Thyroid gland (tissue), 4 donors: ENCODE measurements around the gene WNT3. TPM values are rescaled to one million over a fixed set of nuclear protein-coding genes. Genes with fewer than 3 reads are reported as not detected.

Source experiments
- DNase-seq, 2 donors: peaks; one replicate each; pipeline ENCODE4 v3.0.0-alpha.2; 2019
- H3K27ac ChIP-seq, 3 donors: fragments of 200-600 bp; sonication (generic); 1 replicate in 2 of 3; 2 replicates in 1 of 3; pipeline ENCODE4 v1.5.1; 2016 to 2019; ENCODE audit warnings: mild to moderate bottlenecking in 1 of 3, moderate library complexity in 1 of 3
- H3K27me3 ChIP-seq: fragments of 200-600 bp; sonication (generic); one replicate; pipeline ENCODE4 v1.5.1; 2019
- H3K36me3 ChIP-seq, 2 donors: fragments of 200-600 bp; sonication (generic); one replicate each; pipeline ENCODE4 v1.5.1; 2016 to 2019
- H3K4me1 ChIP-seq, 2 donors: fragments of 200-600 bp; sonication (generic); one replicate each; pipeline ENCODE4 v1.5.1; 2017 to 2019
- H3K4me3 ChIP-seq, 3 donors: fragments of 200-600 bp; sonication (generic); replicated peaks in 1 of 3; 1 replicate in 2 of 3; 2 replicates in 1 of 3; pipeline ENCODE4 v1.5.1; 2016; ENCODE audit warnings: mild to moderate bottlenecking in 1 of 3
- H3K9me3 ChIP-seq: fragments of 200-600 bp; sonication (generic); one replicate; pipeline ENCODE4 v1.5.1; 2017
- CTCF ChIP-seq, 6 experiments: fragments of 200-600 bp in 3 of 6; fragments of 450-650 bp in 3 of 6; sonication (generic) in 3 of 6; IDR thresholded peaks; one replicate each; pipeline ENCODE4 v1.5.1; 2016 to 2019; ENCODE audit warnings: antibody characterized with exemption in 6 of 6, mild to moderate bottlenecking in 2 of 6, inconsistent platforms in 1 of 6, moderate library complexity in 1 of 6
- POLR2A ChIP-seq, 2 donors: fragments of 450-650 bp; IDR thresholded peaks; one replicate each; pipeline ENCODE4 v1.6.1; 2017; ENCODE audit warnings: antibody characterized with exemption in 2 of 2, mild to moderate bottlenecking in 2 of 2, moderate library complexity in 1 of 2
- WGBS, 2 donors: methylation state at CpG; one replicate each; pipeline ENCODE4 v1.1.5; 2017; 5-methylcytosine and 5-hydroxymethylcytosine counted together
- intact Hi-C: fragments of 100-400 bp; cut with DNase I; formaldehyde crosslinking; loops from one replicate; pipeline ENCODE4 v1.15.1; 2023
- total RNA-seq, 4 donors: library from RNA; depleted of rRNA; stranded (reverse); fragments of >200 nt; gene quantifications; one replicate each; pipeline ENCODE4 v1.2.3, GENCODE V29; 2016

The WNT3 gene
- total RNA-seq, 4 donors from 2014 or later = 0.68 to 2.4 (median 0.82) TPM

DNA sequence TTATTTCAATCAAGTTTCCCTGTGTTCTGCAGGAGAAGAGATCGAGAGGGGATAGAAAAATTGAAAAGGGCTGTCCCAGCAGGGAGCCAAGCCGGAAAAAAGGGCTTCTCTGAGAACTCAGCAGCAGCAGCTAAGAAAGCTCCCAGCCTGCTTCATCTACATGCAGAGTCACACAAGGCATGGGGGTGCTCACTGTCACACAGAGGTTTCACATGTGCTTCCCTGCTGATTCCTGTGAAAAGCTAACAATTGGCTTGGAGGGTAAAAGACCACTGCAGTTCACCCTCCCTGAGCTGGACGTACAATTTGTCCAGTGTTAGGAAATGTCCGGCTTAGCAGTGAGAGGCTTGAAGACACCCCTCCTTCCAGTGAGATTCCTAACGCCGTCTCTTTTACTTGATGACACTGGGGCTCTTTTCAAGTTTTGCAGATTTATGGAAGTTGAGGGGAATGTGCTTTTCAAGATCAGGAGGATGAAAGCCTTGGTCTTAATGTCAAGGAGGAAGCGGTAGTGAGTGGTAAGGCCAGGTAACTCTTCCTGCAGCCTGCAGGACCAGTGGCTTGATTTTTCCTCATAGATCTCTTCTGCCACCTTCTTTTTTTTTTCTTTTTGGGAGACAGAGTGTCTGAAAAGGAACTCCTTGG lies 85.6 kb downstream of the WNT3 start:
- Histone ChIP-seq H3K9me3 (no peaks in the 10 kb centered on the region), H3K27ac (no peak overlapping the region), H3K4me3 (no peak overlapping the region), H3K4me1 (no peaks in the 10 kb centered on the region), H3K36me3 (no peaks in the 10 kb centered on the region), H3K27me3 (no peaks in the 10 kb centered on the region)
- 84 to 86% methylated on average over 7 of the region's 7 CpGs for WGBS, 2 donors
- intact Hi-C loops = no loop called here
- TF ChIP-seq POLR2A (IDR thresholded peaks at IDR 0.05) (no peak), CTCF (IDR thresholded peaks at IDR 0.05) (no peak)
- no peak for DNase-seq

DNA sequence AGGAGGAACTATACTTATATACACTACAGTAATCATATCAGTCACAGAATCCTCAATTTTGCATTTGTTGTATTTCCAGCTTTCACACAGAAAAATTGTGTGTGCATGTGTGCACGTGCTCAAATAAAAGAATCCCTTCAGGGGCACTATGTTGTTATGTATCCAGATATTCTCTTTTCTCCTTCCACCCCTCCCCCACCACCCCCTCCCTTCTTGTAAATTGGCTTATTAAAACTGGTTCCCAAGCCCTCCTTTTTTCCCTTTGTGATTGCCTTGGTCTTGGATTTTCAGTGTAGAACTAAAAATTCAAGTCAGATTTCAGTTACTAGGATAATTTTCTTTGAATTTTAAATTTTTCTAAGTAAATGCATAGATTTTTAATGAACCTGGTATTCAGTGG lies 86.3 kb downstream of the WNT3 start:
- intact Hi-C loops = no loop called here
- Histone ChIP-seq H3K4me3 (no peak overlapping the region), H3K27ac (no peak overlapping the region), H3K36me3 (no peaks in the 10 kb centered on the region), H3K4me1 (no peaks in the 10 kb centered on the region), H3K9me3 (no peaks in the 10 kb centered on the region), H3K27me3 (no peaks in the 10 kb centered on the region)
- no peak for DNase-seq
- TF ChIP-seq POLR2A (IDR thresholded peaks at IDR 0.05) (no peak), CTCF (IDR thresholded peaks at IDR 0.05) (no peak)
- WGBS, 2 donors = 85 to 89% methylated on average over 1 of the region's 1 CpG

- no peaks in the 10 kb centered on the region for H3K4me1 ChIP-seq
- TF ChIP-seq CTCF (IDR thresholded peaks at IDR 0.05) (no peak), POLR2A (IDR thresholded peaks at IDR 0.05) (no peak)
- DNase-seq = no peak
- intact Hi-C loops = no loop called here
- no peak overlapping the region for H3K4me3 ChIP-seq
- WGBS, 2 donors = 94 to 98% methylated on average over 1 of the region's 1 CpG
- H3K27ac ChIP-seq = no peak overlapping the region
- no peaks in the 10 kb centered on the region for H3K9me3 ChIP-seq
- H3K27me3 ChIP-seq = no peaks in the 10 kb centered on the region
- H3K36me3 ChIP-seq = no peaks in the 10 kb centered on the region
Measured at GRCh38 chr17:46730679-46731078, 87.8 kb downstream of the WNT3 start.

- H3K36me3 ChIP-seq = no peaks in the 10 kb centered on the region
Measured at GRCh38 chr17:46730026-46730425, 88.5 kb downstream of the WNT3 start.

More at GRCh38 chr17:46730026-46730425, 88.5 kb downstream of the WNT3 start:
- Histone ChIP-seq H3K9me3 (no peaks in the 10 kb centered on the region), H3K4me3 (no peak overlapping the region), H3K27me3 (no peaks in the 10 kb centered on the region), H3K4me1 (no peaks in the 10 kb centered on the region), H3K27ac (no peak overlapping the region)
- no peak for TF ChIP-seq POLR2A (IDR thresholded peaks at IDR 0.05)
- no peak for TF ChIP-seq CTCF (IDR thresholded peaks at IDR 0.05)
- intact Hi-C loops = no loop called here
- DNase-seq = no peak
- 97 to 98% methylated on average over 2 of the region's 2 CpGs for WGBS, 2 donors
